Measurements from ENCODE around the gene CCL25. TPM values are rescaled to one million over a fixed set of nuclear protein-coding genes. Genes with fewer than 3 reads are reported as not detected.

The CCL25 gene
- polyA plus RNA-seq, 1 donor from 2014 or later = 1.9 TPM

- no peaks in the 10 kb centered on the region for H4K20me1 ChIP-seq (ENCODE audit: insufficient read depth)
- no peaks in the 10 kb centered on the region for H3K79me2 ChIP-seq (replicated peaks; ENCODE audit: insufficient read depth, low read length)
- TF ChIP-seq TAF1 (IDR thresholded peaks at IDR 0.05; ENCODE audit: low read depth) (no peak), EZH2 (IDR thresholded peaks at IDR 0.05; ENCODE audit: borderline replicate concordance, insufficient read depth, low read length, poor library complexity, severe bottlenecking) (no peak), RAD21 (conservative IDR thresholded peaks at IDR 0.05) (no peak), CTCF (IDR thresholded peaks at IDR 0.05; ENCODE audit: poor library complexity, severe bottlenecking) (no peak), SMC3 (conservative IDR thresholded peaks at IDR 0.05; ENCODE audit: poor library complexity) (no peak), MXI1 (conservative IDR thresholded peaks at IDR 0.05; ENCODE audit: poor library complexity, severe bottlenecking) (no peak), POLR2AphosphoS5 (IDR thresholded peaks at IDR 0.05) (no peak), EP300 (conservative IDR thresholded peaks at IDR 0.05; ENCODE audit: poor library complexity, severe bottlenecking) (no peak), REST (IDR thresholded peaks at IDR 0.05; ENCODE audit: borderline replicate concordance) (no peak)
- no peak overlapping the region for H3K4me3 ChIP-seq (ENCODE audit: low read length)
- H3K9me3 ChIP-seq (ENCODE audit: low read length) = no peaks in the 10 kb centered on the region
- H3K27ac ChIP-seq (ENCODE audit: low read length) = no peak overlapping the region
- no peaks in the 10 kb centered on the region for H3F3A ChIP-seq (ENCODE audit: insufficient read depth, low read length, poor library complexity, severe bottlenecking)
- H3K9ac ChIP-seq (ENCODE audit: low read length) = no peak overlapping the region
- H3K9me2 ChIP-seq (ENCODE audit: insufficient read depth, low read length) = no peaks in the 10 kb centered on the region
- no peaks in the 10 kb centered on the region for H3K27me3 ChIP-seq (ENCODE audit: insufficient read depth, low read depth, low read length)
- H3K4me2 ChIP-seq (ENCODE audit: low read length) = no peak overlapping the region
- no peak overlapping the region for H2AFZ ChIP-seq (ENCODE audit: low read depth, low read length)
- H3K36me3 ChIP-seq (ENCODE audit: insufficient read depth, low read length) = peaks cover 15% of the 10 kb centered on the region
Observed at GRCh38 chr19:8086849-8087248, 34.3 kb downstream of the CCL25 start.

GRCh38 chr19:8087876-8088275, 35.3 kb downstream of the CCL25 start:
- Histone ChIP-seq H3K27me3 (ENCODE audit: insufficient read depth, low read depth, low read length) (no peaks in the 10 kb centered on the region), H3K27ac (ENCODE audit: low read length) (no peak overlapping the region), H3K9ac (ENCODE audit: low read length) (no peak overlapping the region), H4K20me1 (ENCODE audit: insufficient read depth) (no peaks in the 10 kb centered on the region), H3K9me2 (ENCODE audit: insufficient read depth, low read length) (no peaks in the 10 kb centered on the region), H3K9me3 (ENCODE audit: low read length) (no peaks in the 10 kb centered on the region), H3K4me2 (ENCODE audit: low read length) (no peak overlapping the region), H3K4me3 (ENCODE audit: low read length) (no peak overlapping the region), H3K36me3 (ENCODE audit: insufficient read depth, low read length) (peaks cover 15% of the 10 kb centered on the region), H2AFZ (ENCODE audit: low read depth, low read length) (no peak overlapping the region), H3K79me2 (replicated peaks; ENCODE audit: insufficient read depth, low read length) (no peaks in the 10 kb centered on the region), H3F3A (ENCODE audit: insufficient read depth, low read length, poor library complexity, severe bottlenecking) (no peaks in the 10 kb centered on the region)
- TF ChIP-seq POLR2AphosphoS5 (IDR thresholded peaks at IDR 0.05) (no peak), CTCF (IDR thresholded peaks at IDR 0.05; ENCODE audit: poor library complexity, severe bottlenecking) (no peak), EP300 (conservative IDR thresholded peaks at IDR 0.05; ENCODE audit: poor library complexity, severe bottlenecking) (no peak), TAF1 (IDR thresholded peaks at IDR 0.05; ENCODE audit: low read depth) (no peak), EZH2 (IDR thresholded peaks at IDR 0.05; ENCODE audit: borderline replicate concordance, insufficient read depth, low read length, poor library complexity, severe bottlenecking) (no peak), REST (IDR thresholded peaks at IDR 0.05; ENCODE audit: borderline replicate concordance) (no peak), RAD21 (conservative IDR thresholded peaks at IDR 0.05) (no peak), SMC3 (conservative IDR thresholded peaks at IDR 0.05; ENCODE audit: poor library complexity) (no peak), MXI1 (conservative IDR thresholded peaks at IDR 0.05; ENCODE audit: poor library complexity, severe bottlenecking) (no peak)
